NCI-H128 (cell line): ENCODE results near the gene GCM1.

ENCODE experiments used
- DNase-seq: peaks from one replicate; lab custom pipeline; 2025; ENCODE audit not compliant: unreplicated experiment; lab: John Stamatoyannopoulos, UW

The GCM1 gene

DNA sequence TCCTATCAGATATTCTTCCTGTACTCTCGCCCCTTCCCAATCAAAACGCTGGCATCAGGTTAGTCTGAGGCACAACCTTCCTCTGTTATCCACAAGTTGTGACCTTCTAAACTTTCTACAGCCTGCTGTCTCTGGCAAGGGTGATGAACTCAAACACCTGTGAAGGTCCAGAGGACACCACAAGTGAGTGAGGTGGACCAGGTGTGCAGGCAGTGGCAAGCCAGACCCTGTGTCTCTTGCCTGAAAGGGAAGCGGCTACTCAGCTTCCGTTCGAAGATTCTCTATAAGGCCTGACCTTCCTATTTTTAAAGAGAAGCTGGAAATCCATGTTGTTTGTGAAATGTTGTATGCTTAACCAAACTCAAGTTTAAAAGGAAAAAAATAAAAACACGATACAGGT is 36.8 kb downstream of the GCM1 start:
- DNase-seq, result no peak

DNA sequence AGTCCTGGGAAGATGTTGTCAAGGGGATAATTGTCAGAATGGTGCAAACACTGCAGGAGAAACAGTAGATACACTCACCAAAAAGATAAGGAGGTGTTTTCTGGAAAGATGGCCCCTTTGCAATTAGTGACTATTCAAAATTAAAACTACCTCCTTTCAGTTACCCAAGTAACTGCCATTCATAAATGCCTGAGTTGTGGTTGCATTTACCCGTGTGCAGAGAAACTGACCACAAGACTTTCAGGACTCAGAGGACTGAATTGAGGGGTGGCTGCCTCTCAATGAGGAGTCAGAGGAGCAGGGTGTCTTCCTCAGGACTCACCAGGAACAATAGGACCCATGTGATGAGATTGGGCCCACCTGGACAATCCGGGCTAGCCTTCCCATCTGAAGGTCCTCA is 39.0 kb downstream of the GCM1 start:
- no peak for DNase-seq

DNA sequence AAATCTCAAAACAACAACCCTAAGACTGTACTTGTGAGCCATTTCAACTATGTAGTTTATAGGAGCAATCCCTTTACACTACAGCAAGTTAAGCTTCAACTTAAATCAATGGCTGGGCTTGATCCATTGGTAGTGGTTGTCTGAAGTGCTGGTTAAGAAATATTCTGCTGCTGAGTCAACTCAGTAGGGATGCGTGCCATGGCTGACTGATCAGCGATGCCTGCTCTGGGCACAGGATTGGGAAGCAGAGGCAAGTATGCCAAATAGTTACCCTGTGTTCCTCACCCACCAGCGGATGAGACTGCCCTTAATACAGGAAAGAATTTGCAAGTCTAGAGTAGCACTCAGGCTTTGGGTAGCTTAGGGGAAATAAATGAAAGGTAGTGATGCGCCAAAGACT is 41.5 kb downstream of the GCM1 start:
- no peak for DNase-seq

DNA sequence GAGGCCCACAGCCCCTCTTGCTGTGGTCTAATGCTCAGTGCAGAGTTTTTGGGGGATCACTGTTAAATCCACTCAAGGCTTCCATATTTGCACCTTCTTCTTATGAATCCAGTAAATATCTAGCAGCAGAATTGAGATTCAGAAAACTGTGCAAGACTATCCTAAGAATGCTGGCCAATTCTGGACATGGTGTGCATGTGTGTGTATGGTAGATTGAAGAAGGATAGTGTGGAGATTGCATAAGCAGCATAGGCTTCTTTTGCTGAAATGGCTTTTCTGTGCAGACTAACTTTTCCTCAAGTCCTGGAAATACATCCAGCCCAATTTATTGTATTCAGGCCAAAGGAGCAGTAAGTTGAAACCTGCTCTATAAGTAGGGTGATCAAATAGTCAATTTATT is 43.7 kb downstream of the GCM1 start:
- no peak for DNase-seq

DNA sequence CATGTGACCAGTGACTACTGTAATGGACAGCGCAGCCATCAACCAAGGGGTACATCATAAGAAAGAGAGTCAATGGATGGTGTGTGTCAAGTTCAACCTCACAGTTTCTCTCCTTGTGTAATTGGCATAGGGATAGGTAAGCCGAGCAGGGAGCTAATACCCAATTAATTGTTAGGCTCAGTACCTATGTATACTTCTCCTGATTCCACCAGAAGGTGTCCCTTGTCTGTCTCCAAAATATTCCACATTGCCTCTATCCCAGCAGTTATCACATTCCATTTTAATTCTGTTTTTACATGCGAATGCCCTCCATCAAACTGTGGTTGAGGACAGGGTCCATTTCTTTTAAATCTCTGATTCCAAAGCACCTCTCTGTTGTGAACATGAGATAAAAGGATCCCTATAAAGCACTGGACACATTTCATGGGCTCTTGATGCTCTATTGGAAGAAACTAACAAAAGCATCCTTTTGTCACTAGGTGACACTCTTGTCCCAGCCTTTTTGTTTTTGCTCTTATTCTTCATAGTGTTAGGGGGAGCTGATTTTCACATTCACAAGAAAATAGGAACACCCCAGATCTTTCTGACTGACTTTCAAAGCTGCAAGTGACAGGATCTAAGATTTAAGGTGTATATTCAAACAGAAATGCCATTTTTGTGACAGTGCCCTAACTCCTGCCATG is 44.5 kb downstream of the GCM1 start:
- no peak for DNase-seq

DNA sequence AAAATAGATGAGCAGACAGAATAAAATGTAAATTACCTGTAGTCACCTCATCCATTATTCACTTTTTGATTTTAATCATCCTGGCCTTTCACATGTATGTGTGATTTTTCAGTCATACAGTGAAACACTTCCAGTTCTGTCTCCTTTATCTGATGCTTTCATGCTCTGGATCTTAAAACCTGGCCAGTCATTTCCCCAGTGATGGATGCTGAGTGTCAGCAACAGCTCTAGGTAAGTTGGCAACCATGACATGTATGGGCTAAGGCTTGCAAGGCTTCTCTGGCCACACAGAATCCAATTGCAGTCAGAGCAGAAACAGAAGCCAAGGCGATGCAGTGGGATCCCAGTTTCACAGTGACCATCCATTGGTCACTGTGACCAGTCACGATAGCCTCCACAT is 47.6 kb downstream of the GCM1 start:
- no peak for DNase-seq

DNA sequence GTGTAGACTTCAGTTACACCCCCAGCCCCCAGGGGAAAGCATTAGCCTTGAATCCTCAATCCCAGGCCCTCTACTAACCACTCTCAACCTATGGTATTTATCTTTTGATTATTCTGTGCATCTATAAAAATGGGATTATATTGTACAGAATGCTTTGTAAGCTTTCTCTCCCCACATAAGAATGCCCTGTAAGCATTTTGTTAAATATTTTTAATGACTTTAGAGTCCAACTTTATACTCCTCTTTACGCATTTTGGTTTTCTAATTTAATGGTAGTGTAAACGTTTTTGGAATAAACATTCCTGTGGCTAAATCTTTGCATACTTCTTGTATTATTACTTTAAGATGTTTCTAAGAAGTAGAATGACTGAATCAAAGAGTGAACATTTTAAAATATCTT is 48.1 kb downstream of the GCM1 start:
- no peak for DNase-seq

DNA sequence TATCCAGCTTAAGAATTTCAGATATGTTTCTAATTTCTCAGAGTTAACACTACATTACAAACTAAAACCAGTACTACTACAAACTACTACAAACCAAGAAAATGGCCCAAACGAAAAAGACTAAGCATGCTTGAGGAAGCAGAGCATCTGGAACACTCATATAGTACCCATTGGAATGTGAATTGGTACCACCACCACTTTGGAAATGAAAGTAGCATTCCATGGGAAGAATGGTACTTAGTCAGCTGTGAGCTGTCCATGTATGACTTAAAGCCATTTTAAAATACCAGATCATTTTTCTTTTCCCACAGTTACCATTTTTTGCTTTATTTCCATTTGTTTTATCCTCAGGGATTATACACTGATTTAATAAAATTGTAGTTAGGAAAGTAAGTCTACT is 52.9 kb downstream of the GCM1 start:
- no peak for DNase-seq

DNA sequence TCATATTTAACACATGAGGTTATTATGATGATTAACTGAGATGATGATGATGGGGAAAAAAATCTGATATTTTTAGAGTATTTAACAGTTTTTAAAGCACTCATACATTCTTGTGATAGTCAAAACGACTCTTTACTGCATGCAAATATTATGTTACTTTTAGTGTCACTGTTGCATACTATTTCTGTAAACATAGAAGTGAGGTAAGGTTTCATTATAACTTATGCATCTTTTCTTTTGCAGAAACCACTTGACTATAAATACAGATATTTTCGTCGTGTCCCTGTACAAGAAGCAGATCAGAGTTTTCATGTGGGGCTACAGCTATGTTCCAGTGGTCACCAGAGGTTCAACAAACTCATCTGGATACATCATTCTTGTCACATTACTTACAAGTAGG is 53.4 kb downstream of the GCM1 start:
- no peak for DNase-seq

DNA sequence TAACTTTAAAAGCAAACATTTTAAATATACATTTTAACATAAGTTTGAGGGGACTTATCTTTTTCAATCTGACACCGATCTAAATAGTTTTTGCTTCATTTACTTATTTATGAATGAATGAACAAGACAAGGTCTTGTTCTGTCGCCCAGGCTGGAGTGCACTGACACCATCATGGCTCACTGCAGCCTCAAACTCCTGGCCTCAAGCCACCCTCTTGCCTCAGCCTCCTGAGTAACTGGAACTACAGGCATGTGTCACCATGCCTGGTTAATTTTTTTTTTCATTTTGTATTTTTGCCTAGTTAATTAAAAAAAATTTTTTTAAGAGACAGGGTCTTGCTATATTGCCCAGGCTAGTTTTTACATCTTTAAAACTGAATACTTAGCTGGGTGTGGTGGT is 58.1 kb downstream of the GCM1 start:
- no peak for DNase-seq

DNA sequence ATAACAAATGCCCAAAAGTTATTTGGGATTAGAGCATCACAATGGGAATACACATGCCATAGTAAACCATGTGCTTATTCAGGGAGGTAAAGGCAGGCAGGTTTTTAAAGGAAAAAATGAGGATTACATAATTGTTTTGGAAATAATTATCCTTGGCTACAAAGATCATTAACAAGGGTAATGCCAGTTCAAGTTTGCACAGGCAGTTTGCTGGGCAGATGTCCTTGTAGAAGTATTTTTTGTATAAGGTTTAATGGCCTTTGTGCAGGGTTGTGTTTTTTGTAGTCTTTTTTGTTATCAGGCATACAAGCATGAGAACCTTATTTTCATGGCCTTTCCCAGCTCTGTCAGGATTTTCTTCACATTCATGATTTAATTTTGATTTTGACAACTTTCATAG is 58.7 kb downstream of the GCM1 start:
- DNase-seq, result no peak

DNA sequence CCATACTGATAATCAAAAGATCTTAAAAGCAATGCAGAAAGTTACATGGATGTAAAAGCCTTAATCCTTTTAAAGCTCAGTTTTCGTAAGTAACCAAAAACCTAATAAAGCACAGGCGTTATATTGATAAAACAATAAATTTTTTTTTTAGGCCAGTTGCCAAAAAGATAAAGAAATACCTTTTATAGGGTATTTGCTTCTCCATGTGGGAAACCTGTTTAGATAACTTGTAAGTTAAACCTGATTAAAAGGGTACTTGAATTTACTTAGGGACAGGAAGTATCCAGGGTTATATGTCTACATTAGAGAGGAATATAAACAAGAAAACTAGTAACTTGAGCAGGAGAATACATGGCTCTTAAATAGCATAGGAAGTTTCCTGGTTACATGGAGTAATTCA is 62.3 kb downstream of the GCM1 start:
- DNase-seq, result no peak

DNA sequence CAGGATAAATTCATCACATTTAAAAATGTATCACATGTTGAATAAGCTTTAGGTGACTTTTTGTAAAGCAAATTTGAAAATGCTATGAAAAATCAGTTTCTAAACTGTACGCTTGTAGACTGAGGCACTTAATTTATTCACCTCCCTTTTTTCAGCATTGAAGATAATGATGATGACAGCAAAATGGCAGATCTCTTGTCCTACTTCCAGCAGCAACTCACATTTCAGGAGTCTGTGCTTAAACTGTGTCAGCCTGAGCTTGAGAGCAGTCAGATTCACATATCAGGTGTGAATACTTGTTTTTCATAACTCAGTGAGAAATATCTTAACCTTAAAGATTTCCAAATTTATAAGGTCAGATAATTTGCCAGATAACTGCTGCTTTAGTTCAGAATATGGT is 67.8 kb downstream of the GCM1 start:
- no peak for DNase-seq
